ENCODE measurements around the gene PES1. TPM values are rescaled to one million over a fixed set of nuclear protein-coding genes. Genes with fewer than 3 reads are reported as not detected.
"Not testable (repeated sequence)": the region's sequence is repeated elsewhere in the genome, so short reads cannot be mapped to it uniquely, and the experiment has no call there.

PES1 gene
- total RNA-seq, 1 experiment from 2014 or later: 73.8 TPM

- Histone ChIP-seq H3K9me3 (replicated peaks) (no peaks in the 10 kb centered on the region), H3K4me3 (no peak overlapping the region), H3K36me3 (no peaks in the 10 kb centered on the region), H3K4me1 (0 out of 2 replicates have a peak, but pooled peaks cover 5% of the 10 kb centered on the region), H3K27ac (no peak overlapping the region), H3K27me3 (no peaks in the 10 kb centered on the region)
- no peak for DNase-seq
Measured at GRCh38 chr22:30601464-30601863, 9.8 kb upstream of the PES1 start.

- no peak for DNase-seq
- Histone ChIP-seq H3K4me1 (0 out of 2 replicates have a peak, but pooled peaks cover under 1% of the 10 kb centered on the region), H3K36me3 (no peaks in the 10 kb centered on the region), H3K27ac (no peak overlapping the region), H3K9me3 (replicated peaks) (no peaks in the 10 kb centered on the region), H3K27me3 (no peaks in the 10 kb centered on the region), H3K4me3 (no peak overlapping the region)
Measured at GRCh38 chr22:30600921-30601320, 9.2 kb upstream of the PES1 start.

DNA sequence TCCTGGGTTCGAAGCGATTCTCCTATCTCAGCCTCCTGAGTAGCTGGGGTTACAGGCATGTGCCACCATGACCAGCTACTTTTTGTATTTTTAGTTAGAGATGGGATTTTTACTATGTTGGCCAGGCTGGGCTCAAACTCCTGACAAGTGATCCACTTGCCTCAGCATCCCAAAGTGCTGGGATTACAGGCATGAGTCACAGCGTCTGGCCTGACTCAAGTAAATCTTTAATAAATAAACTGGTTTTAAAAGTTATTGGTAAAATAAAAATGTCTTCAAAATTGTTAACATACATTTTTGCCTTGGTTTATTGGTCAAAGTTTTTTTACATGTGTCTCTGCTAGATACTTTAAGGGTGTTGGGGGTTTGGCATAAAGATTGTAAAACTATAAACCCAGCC is 7.3 kb upstream of the PES1 start:
- no peak overlapping the region for H3K4me3 ChIP-seq
- no peaks in the 10 kb centered on the region for H3K9me3 ChIP-seq (replicated peaks)
- no peaks in the 10 kb centered on the region for H3K4me1 ChIP-seq
- no peaks in the 10 kb centered on the region for H3K36me3 ChIP-seq
- no peak for DNase-seq
- H3K27me3 ChIP-seq: no peaks in the 10 kb centered on the region
- no peak overlapping the region for H3K27ac ChIP-seq

DNA sequence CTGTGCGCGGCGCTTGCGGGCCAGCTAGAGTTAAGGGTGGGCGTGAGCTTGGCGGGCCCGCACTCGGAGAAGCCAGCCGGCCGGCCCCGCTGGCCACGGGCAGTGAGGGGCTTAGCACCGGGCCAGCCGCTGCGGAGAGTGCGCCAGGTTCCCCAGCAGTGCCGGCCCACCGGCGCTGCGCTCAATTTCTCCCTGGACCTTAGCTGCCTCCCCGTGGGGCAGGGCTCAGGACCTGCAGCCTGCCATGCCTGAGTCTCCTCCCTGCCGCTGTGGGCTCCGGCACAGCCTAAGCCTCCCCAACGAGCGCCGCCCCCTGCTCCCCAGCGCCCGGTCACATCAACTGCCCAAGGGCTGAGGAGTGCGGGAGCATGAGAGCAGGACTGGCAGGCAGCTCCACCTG is 5.2 kb upstream of the PES1 start:
- H3K27me3 ChIP-seq: no peaks in the 10 kb centered on the region
- H3K36me3 ChIP-seq: no peaks in the 10 kb centered on the region
- no peaks in the 10 kb centered on the region for H3K4me1 ChIP-seq
- H3K27ac ChIP-seq: no peak overlapping the region
- DNase-seq: no peak
- no peaks in the 10 kb centered on the region for H3K9me3 ChIP-seq (replicated peaks)
- no peak overlapping the region for H3K4me3 ChIP-seq

GRCh38 chr22:30596199-30596598 is 4.5 kb upstream of the PES1 start:
- no peaks in the 10 kb centered on the region for H3K9me3 ChIP-seq (replicated peaks)
- no peak overlapping the region for H3K27ac ChIP-seq
- no peaks in the 10 kb centered on the region for H3K36me3 ChIP-seq
- H3K4me1 ChIP-seq: no peaks in the 10 kb centered on the region
- H3K4me3 ChIP-seq: no peak overlapping the region
- DNase-seq: no peak
- no peaks in the 10 kb centered on the region for H3K27me3 ChIP-seq

DNA sequence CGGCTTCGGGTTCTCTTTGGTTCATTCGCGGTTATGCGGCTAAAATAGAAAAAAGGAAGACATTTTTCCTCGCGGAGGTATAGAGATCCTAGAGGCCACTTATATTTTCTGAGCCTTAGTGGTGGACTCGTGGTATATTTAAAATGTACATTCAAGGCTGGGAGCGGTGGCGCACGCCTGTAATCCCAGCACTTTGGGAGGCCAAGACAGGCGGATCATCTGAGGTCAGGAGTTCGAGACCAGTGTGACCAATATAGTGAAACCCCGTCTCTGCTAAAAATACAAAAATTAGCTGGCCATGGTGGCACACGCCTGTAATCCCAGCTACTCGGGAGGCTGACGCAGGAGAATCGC is 627 bp upstream of the PES1 start:
- not testable (repeated sequence) for H3K36me3 ChIP-seq, H3K27ac ChIP-seq

GRCh38 chr22:30591191-30591587 is 521 bp downstream of the PES1 start:
- H3K27ac ChIP-seq: peak overlapping the region; percentile 96
- peak in 1 of 2 experiments; percentile 5 for DNase-seq
- peak overlapping the region; percentile 74 for H3K4me3 ChIP-seq
- H3K4me1 ChIP-seq: peaks cover 4% of the 10 kb centered on the region; the same call in 1 of the 2 replicates
- no peaks in the 10 kb centered on the region for H3K27me3 ChIP-seq
- H3K36me3 ChIP-seq: peaks cover 17% of the 10 kb centered on the region
- no peaks in the 10 kb centered on the region for H3K9me3 ChIP-seq (replicated peaks)

More for the DNA sequence above, 627 bp upstream of the PES1 start:
- H3K9me3 ChIP-seq (replicated peaks); H3K4me1 ChIP-seq; H3K4me3 ChIP-seq; DNase-seq; H3K27me3 ChIP-seq: not testable (repeated sequence)

DNA sequence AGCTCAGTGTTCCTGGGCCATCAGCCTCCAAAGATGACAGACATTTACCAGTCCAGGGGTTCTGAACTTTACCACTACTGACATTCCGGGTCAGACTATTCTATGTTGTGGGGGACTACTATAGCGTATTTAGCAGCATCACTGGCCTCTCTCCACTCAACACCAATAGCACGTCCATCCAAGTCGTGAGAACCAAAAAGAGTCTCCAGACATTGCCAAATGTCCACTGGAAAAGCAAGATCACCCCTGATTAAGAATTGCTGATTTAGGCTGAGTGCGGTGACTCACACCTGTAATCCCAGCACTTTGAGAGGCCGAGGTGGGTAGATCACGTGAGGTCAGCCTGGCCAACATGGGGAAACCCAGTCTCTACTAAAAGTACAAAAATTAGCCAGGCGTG is 5.3 kb downstream of the PES1 start:
- peaks cover 21% of the 10 kb centered on the region for H3K36me3 ChIP-seq

DNA sequence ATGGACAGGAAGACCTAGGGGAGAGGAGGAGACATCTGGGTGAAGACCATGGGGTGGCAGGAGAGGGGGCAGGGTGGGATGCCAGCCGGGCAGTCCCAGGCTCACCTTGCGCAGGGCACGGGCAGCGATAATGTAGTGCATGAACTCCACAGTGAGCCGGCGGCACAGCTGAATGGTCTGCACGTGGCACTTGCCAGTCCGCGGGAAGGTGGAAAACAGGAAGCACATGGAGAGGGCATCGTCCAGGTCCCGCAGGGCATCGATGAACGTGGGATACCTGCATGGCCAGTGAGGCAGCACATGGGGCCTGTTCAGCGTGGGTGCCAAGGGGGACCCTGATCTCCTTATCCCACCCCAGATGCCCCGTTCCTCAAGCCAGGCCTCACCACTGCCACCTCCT is 7.3 kb downstream of the PES1 start:
- H3K9me3 ChIP-seq (replicated peaks): no peaks in the 10 kb centered on the region
- H3K27ac ChIP-seq: no peak overlapping the region
- H3K4me1 ChIP-seq: no peaks in the 10 kb centered on the region
- H3K36me3 ChIP-seq: peaks cover 30% of the 10 kb centered on the region
- no peaks in the 10 kb centered on the region for H3K27me3 ChIP-seq
- H3K4me3 ChIP-seq: no peak overlapping the region
- no peak for DNase-seq

More for the DNA sequence above, 5.3 kb downstream of the PES1 start:
- Histone ChIP-seq H3K9me3 (replicated peaks) (no peaks in the 10 kb centered on the region), H3K4me1 (peaks cover 4% of the 10 kb centered on the region; the same call in 1 of the 2 replicates), H3K27ac (no peak overlapping the region), H3K4me3 (no peak overlapping the region), H3K27me3 (no peaks in the 10 kb centered on the region)
- DNase-seq: no peak

DNA sequence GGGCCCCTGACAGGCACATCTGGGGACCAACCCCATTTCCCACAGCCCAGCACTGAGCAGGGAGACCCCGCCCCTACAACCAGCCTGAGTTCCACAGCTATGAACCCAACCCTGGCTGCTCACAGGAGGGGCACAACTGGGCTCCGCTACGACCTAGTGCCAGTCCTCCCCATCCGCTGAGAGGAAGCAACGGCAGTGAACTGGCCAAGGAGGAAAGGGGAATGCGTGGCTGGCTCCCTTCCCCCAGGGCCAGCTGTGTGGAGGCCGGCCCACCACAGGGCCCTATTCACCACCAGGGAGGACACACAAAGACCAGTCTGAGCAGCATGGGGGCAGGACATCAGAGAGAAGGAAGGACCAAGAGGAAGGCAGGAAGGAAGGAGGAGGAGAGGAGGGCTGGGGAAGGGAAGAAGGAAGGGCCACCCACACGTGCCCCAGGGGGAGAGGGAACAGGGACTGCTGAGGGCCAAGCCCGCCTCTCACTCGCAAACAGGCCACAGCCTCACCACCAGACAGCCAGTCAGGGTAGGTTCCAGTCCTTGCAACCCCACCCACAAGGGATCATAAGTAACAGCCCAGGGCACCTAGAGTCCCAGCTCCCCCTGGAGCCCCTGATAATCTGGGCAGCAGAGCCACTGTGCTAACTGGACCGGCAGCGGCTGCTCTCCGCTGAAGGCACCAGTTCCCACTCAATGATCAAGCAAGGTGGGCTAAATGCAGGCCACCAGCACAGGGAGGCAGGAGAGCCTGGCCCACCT is 8.7 kb downstream of the PES1 start:
- Histone ChIP-seq H3K4me3 (no peak overlapping the region), H3K9me3 (replicated peaks) (no peaks in the 10 kb centered on the region), H3K36me3 (peaks cover 28% of the 10 kb centered on the region), H3K27me3 (no peaks in the 10 kb centered on the region), H3K27ac (no peak overlapping the region), H3K4me1 (no peaks in the 10 kb centered on the region)
- no peak for DNase-seq

DNA sequence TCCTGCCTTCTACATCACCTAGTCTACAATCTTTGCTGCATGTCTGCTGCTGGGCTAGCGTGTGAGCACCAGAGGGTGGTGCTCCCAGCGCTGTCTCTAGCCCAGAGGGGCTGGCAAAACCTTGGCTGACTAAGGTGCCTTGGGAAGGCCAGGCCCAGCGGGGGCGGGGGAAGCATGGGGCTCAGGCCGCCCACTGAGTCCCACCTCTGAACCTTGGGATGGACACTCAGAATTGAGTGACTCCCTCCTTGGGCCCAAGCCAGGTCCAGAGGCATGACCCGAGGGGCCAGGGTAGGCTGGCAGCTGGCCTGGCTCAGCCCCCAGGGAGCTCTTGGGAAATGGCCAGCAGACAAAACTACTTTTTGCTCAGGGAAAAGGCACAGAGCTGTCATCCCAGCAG is 9.7 kb downstream of the PES1 start:
- DNase-seq: no peak
- Histone ChIP-seq H3K36me3 (peaks cover 27% of the 10 kb centered on the region; the same call in 1 of the 2 replicates), H3K27me3 (no peaks in the 10 kb centered on the region), H3K9me3 (replicated peaks) (no peaks in the 10 kb centered on the region), H3K4me3 (no peak overlapping the region), H3K4me1 (no peaks in the 10 kb centered on the region), H3K27ac (no peak overlapping the region)

DNA sequence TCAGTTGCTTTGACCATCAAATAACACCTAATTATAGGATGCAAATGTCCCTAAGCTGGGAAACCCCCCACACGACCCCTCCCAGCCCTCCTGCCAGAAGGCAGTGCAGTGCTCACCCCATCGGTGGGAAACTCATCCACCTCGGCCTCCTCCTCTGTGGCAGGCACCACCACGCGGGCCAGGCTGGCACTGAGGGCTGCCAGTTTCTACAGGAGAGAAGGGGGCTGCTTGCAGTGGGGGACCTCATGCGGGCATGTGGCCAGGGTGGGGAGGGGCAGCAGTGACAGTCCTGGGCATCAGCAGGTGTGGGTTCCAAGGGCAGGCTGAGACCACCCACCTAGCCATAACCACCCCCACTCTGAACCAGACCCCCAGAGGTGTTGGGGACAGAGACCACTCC is 10.8 kb downstream of the PES1 start:
- H3K9me3 ChIP-seq (replicated peaks): no peaks in the 10 kb centered on the region
- H3K4me1 ChIP-seq: no peaks in the 10 kb centered on the region
- no peak overlapping the region for H3K4me3 ChIP-seq
- no peak overlapping the region for H3K27ac ChIP-seq
- no peak for DNase-seq
- no peaks in the 10 kb centered on the region for H3K27me3 ChIP-seq
- peaks cover 20% of the 10 kb centered on the region; the same call in 1 of the 2 replicates for H3K36me3 ChIP-seq

DNA sequence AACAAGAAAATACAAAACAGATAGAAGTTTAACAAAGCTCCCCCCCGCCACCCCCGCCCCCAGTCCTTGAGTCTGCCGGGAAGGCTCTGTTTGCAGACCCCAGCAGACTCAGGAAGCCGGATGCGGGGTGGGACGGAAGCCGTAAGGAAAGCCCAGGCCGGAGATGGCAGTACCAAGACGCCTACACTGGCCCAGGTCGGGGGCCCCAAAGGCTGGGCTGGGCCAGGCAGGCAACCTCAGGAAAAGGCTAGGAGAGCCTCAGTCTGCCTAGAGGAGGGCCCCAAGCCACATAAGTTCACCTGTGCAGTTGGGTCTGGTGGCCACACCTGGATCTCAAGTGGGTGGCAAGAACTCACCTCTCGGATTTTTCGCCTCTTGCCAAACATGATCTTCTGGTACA is 13.2 kb downstream of the PES1 start:
- H3K4me3 ChIP-seq: no peak overlapping the region
- H3K27ac ChIP-seq: no peak overlapping the region
- H3K27me3 ChIP-seq: no peaks in the 10 kb centered on the region
- no peaks in the 10 kb centered on the region for H3K9me3 ChIP-seq (replicated peaks)
- peaks cover 19% of the 10 kb centered on the region; the same call in 1 of the 2 replicates for H3K36me3 ChIP-seq
- H3K4me1 ChIP-seq: no peaks in the 10 kb centered on the region
- DNase-seq: no peak

DNA sequence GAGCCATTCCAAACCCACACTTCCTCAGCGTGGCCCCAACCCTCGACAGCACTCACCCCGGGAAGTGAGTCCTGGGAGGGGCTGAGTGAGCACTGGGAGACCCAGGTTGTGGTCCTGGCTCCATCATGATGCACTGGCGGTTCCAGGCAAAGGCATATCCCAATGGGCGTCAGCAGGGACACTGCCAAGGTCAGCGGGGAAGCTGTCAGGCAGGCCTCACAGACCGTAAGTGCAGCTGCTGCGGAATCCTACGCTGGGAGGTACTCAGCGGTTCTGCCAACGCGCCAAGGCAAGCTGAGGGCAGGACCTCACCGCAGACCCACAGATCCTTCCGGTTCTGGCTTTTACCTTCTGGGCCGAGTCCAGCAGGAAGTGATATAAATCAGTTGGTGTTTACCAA is 15.9 kb downstream of the PES1 start:
- Histone ChIP-seq H3K27ac (no peak overlapping the region), H3K27me3 (no peaks in the 10 kb centered on the region), H3K4me3 (no peak overlapping the region), H3K9me3 (replicated peaks) (no peaks in the 10 kb centered on the region), H3K36me3 (peaks cover 18% of the 10 kb centered on the region; the same call in 1 of the 2 replicates), H3K4me1 (no peaks in the 10 kb centered on the region)
- DNase-seq: no peak

DNA sequence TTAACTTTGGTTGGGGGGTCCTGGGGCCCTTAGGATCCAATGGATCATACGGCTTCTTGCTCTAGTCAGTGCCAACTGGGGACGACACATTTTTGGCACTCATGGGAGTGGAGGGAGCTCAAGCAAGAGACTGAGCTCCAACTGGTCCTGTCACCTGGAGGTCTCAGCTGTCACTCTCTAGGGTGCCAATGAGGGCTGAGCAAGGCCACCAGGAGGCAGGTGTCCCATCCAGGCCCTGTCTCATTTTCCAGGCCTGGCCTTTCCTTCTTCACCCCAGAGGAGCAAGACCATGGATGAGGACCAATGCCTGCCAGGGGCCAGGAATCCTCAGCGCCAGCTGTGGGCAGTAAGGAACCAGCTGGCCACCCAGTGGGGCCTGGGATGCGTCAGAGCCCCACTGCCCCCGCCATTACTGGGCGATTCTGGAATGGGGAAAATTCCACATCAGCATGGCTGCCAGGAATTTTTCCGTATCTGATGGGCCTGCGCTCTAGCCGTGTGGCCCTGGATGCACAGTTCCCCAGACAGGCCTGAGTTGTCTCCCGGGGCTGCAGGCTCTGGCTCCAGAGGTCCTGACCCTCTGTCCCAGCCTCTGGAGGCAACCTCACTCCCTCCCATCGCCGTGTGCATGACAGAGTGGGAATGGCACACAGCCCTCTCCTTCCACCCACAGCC is 16.6 kb downstream of the PES1 start:
- peaks cover 15% of the 10 kb centered on the region; the same call in 1 of the 2 replicates for H3K36me3 ChIP-seq
- H3K4me1 ChIP-seq: no peaks in the 10 kb centered on the region
- DNase-seq: no peak
- no peak overlapping the region for H3K4me3 ChIP-seq
- H3K27me3 ChIP-seq: no peaks in the 10 kb centered on the region
- no peaks in the 10 kb centered on the region for H3K9me3 ChIP-seq (replicated peaks)
- no peak overlapping the region for H3K27ac ChIP-seq
